OCI-LY7 (cell line): ENCODE data around the gene LCP1. TPM values are rescaled to one million over a fixed set of nuclear protein-coding genes. Genes with fewer than 3 reads are reported as not detected.

Experiments used
- BruUV-seq: library from RNA; stranded (reverse); fragments of 400-500 nt; replicated peaks from 2 replicates; lab custom pipeline; 2021; lab: Mats Ljungman, UMichigan
- CTCF ChIA-PET: fragments of 300-600 bp; sonication (Branson Sonifier 250); formaldehyde crosslinking; loops from one replicate; lab custom pipeline; 2022; ENCODE audit warnings: antibody characterized with exemption; ENCODE audit not compliant: unreplicated experiment; lab: Charles Lee
- POLR2A ChIA-PET: fragments of 300-600 bp; sonication (Branson Sonifier 250); formaldehyde crosslinking; loops from one replicate; lab custom pipeline; 2022; ENCODE audit warnings: antibody characterized with exemption; lab: Charles Lee
- DNase-seq: peaks from one replicate; pipeline ENCODE4 v3.0.0-alpha.2; 2015; ENCODE audit warnings: low spot score
- H2AFZ ChIP-seq: fragments of 200-600 bp; sonication (generic), shearing (Covaris generic); 2 replicates; pipeline ENCODE4 v1.6.1; 2014; ENCODE audit warnings: mild to moderate bottlenecking, antibody characterized with exemption, low read length, moderate library complexity
- H3K27ac ChIP-seq: fragments of 200-600 bp; sonication (generic); 2 replicates; pipeline ENCODE4 v1.5.1; 2014; ENCODE audit warnings: mixed run types, low read depth, mild to moderate bottlenecking, moderate library complexity, low read length, inconsistent platforms; ENCODE audit not compliant: poor library complexity, severe bottlenecking
- H3K36me3 ChIP-seq: fragments of 200-600 bp; sonication (generic); 2 replicates; pipeline ENCODE4 v1.6.1; 2014; ENCODE audit warnings: mild to moderate bottlenecking, antibody characterized with exemption, low read length, moderate library complexity, mixed read lengths; ENCODE audit not compliant: insufficient read depth
- H3K4me1 ChIP-seq: fragments of 200-600 bp; sonication (generic); 2 replicates; pipeline ENCODE4 v1.5.1; 2014; ENCODE audit warnings: mild to moderate bottlenecking, low read length; ENCODE audit not compliant: insufficient read depth, poor library complexity, severe bottlenecking
- H3K4me2 ChIP-seq: fragments of 200-600 bp; sonication (generic); 2 replicates; pipeline ENCODE4 v1.6.1; 2014; ENCODE audit warnings: mild to moderate bottlenecking, low read length
- H3K4me3 ChIP-seq: fragments of 200-600 bp; sonication (generic); 2 replicates; pipeline ENCODE4 v1.5.1; 2014; ENCODE audit warnings: mild to moderate bottlenecking, low read depth, low read length; ENCODE audit not compliant: poor library complexity, severe bottlenecking
- H3K79me2 ChIP-seq: fragments of 200-600 bp; sonication (generic); 2 replicates; pipeline ENCODE4 v1.6.1; 2016; ENCODE audit warnings: low read depth, mild to moderate bottlenecking, low read length, moderate library complexity, mixed read lengths; ENCODE audit not compliant: insufficient read depth
- H3K9me2 ChIP-seq: fragments of 200-600 bp; sonication (generic); 2 replicates; pipeline ENCODE4 v1.6.1; 2016; ENCODE audit warnings: mild to moderate bottlenecking, low read length, mixed read lengths; ENCODE audit not compliant: insufficient read depth
- H3K9me3 ChIP-seq: fragments of 200-600 bp; sonication (generic); 2 replicates; pipeline ENCODE4 v1.6.1; 2014; ENCODE audit warnings: mild to moderate bottlenecking, mixed run types, low read length, mixed read lengths
- H4K20me1 ChIP-seq: fragments of 200-600 bp; sonication (generic); 2 replicates; pipeline ENCODE4 v1.6.1; 2014; ENCODE audit warnings: mild to moderate bottlenecking, antibody characterized with exemption, low read length, moderate library complexity, mixed read lengths; ENCODE audit not compliant: insufficient read depth
- EZH2phosphoT487 ChIP-seq: fragments of 200-600 bp; sonication (generic); IDR thresholded peaks from 2 replicates; pipeline ENCODE4 v1.6.1; 2018; ENCODE audit warnings: low read depth, borderline replicate concordance, mild to moderate bottlenecking, mixed run types, antibody characterized with exemption, low read length, moderate library complexity, mixed read lengths
- intact Hi-C: fragments of 100-400 bp; cut with micrococcal nuclease; formaldehyde crosslinking; loops from one replicate; pipeline ENCODE4 v1.10.0; 2022; ENCODE audit not compliant: unreplicated experiment
- total RNA-seq, 2 experiments: library from RNA; depleted of rRNA in 1 of 2; stranded (reverse); fragments of >200 nt in 1 of 2; shearing (Covaris generic) in 1 of 2; gene quantifications; 2 replicates each; pipeline ENCODE4 v1.2.3, GENCODE V29; 2014 to 2022
- TF ChIP-seq, protein P1 (sequence below): fragments of 200-600 bp; sonication (generic); conservative IDR thresholded peaks from 2 replicates; pipeline ENCODE4 v1.5.1; 2014; ENCODE audit warnings: mild to moderate bottlenecking, antibody characterized with exemption, low read length, moderate library complexity, mixed read lengths

Gene LCP1
- total RNA-seq, 2 experiments from 2014 or later: 292 to 565 TPM

DNA sequence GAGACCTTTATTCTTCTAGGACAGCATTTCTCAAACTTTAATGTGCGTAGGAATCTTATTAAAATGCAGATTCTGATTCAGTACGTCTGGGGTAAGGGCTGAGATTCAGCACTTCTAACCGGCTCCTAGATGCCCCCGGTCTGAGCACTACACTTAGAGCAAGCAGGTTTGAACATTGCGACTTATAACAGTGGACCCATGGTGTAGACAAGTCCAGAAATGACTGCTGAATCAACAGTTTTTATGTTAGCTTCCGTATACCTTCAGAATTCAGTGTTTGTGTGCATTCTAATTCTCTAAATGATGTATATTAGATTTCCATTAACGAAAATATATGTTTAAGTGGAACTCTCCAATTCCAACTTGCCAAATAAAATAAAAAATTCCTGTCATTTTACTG lies 59.7 kb downstream of the LCP1 start:
- H3K4me2 ChIP-seq: no peak overlapping the region
- intact Hi-C loops: loop anchor here (10.0 kb wide), 2 partner anchors 318 to 498 kb away; no protein-coding TSS in a partner anchor
- H3K27ac ChIP-seq: no peak overlapping the region
- ChIA-PET POLR2A (no interaction called here), CTCF (no interaction called here)
- H2AFZ ChIP-seq: no peak overlapping the region
- H3K79me2 ChIP-seq: no peaks in the 10 kb centered on the region
- no peaks in the 10 kb centered on the region for H4K20me1 ChIP-seq
- H3K9me3 ChIP-seq: no peaks in the 10 kb centered on the region
- no peak overlapping the region for H3K4me3 ChIP-seq
- peaks cover 28% of the 10 kb centered on the region for H3K36me3 ChIP-seq
- H3K9me2 ChIP-seq: no peaks in the 10 kb centered on the region
- no TSS peak for BruUV-seq
- DNase-seq: no peak
- peaks cover 15% of the 10 kb centered on the region for H3K4me1 ChIP-seq
- TF ChIP-seq, protein P1, sequence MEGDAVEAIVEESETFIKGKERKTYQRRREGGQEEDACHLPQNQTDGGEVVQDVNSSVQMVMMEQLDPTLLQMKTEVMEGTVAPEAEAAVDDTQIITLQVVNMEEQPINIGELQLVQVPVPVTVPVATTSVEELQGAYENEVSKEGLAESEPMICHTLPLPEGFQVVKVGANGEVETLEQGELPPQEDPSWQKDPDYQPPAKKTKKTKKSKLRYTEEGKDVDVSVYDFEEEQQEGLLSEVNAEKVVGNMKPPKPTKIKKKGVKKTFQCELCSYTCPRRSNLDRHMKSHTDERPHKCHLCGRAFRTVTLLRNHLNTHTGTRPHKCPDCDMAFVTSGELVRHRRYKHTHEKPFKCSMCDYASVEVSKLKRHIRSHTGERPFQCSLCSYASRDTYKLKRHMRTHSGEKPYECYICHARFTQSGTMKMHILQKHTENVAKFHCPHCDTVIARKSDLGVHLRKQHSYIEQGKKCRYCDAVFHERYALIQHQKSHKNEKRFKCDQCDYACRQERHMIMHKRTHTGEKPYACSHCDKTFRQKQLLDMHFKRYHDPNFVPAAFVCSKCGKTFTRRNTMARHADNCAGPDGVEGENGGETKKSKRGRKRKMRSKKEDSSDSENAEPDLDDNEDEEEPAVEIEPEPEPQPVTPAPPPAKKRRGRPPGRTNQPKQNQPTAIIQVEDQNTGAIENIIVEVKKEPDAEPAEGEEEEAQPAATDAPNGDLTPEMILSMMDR: no peak
- TF ChIP-seq EZH2phosphoT487: no peak

DNA sequence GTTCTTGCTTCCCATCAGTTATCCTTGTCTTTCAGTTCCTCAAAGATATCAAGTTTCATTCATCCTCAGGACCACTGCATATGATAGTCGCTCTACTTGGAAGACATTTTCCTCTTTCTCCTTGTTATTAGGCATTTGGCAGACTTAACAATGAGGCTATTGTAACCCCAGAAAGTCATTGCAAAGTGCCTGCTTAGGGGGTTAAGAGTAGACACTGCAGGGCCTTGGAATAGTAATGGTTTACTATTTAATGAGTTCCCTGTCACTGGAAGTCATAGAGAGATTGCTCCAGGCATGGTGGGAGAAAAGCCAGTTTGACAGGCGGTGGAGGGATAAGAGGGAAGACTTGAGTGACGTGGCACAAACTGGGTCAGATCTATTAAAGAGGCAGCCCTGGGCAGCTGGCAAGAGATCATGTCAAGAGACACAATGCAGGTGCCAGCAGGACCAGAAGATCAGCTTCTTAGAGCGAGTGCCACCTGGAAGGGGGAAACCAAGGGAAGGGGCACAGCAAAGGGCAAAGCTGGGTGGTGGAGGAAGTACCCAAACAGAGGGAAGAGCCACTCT lies 60.3 kb downstream of the LCP1 start:
- no peaks in the 10 kb centered on the region for H4K20me1 ChIP-seq
- CTCF ChIA-PET: no interaction called here
- no peaks in the 10 kb centered on the region for H3K79me2 ChIP-seq
- no peaks in the 10 kb centered on the region for H3K9me3 ChIP-seq
- TF ChIP-seq, protein P1: no peak
- no peak for TF ChIP-seq EZH2phosphoT487
- BruUV-seq: no TSS peak
- H3K4me1 ChIP-seq: peaks cover 15% of the 10 kb centered on the region
- no peak overlapping the region for H3K4me2 ChIP-seq
- H3K36me3 ChIP-seq: peaks cover 21% of the 10 kb centered on the region
- no peak for DNase-seq
- no peak overlapping the region for H3K27ac ChIP-seq
- no peak overlapping the region for H3K4me3 ChIP-seq
- intact Hi-C loops: loop anchor here (10.0 kb wide), 2 partner anchors 317 to 497 kb away; no protein-coding TSS in a partner anchor
- no peak overlapping the region for H2AFZ ChIP-seq
- POLR2A ChIA-PET: no interaction called here
- no peaks in the 10 kb centered on the region for H3K9me2 ChIP-seq

DNA sequence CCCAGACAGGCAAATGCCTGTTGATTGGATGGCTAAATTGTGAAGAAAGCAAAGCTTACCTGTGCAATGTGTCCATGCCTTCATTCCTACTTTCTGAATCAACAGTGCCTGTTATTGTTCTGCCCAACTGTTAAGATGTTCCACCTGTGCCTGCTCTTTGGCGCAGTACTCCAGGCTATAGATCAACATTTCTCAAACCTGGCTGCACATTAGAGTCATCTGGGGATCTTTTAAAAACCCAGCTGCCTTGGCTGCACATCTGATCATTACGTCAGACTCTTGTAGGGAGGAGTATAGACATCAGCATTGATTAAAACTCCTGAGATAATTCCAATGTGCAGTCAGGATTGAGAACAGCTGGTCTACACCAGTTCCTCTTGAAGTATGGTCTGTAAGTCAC lies 60.9 kb downstream of the LCP1 start:
- intact Hi-C loops: loop anchor here (10.0 kb wide), 2 partner anchors 316 to 496 kb away; no protein-coding TSS in a partner anchor
- TF ChIP-seq, protein P1: no peak
- TF ChIP-seq EZH2phosphoT487: no peak
- no peak overlapping the region for H3K4me3 ChIP-seq
- BruUV-seq: no TSS peak
- no peak for DNase-seq
- H4K20me1 ChIP-seq: no peaks in the 10 kb centered on the region
- POLR2A ChIA-PET: no interaction called here
- CTCF ChIA-PET: no interaction called here
- H3K9me2 ChIP-seq: no peaks in the 10 kb centered on the region
- H3K36me3 ChIP-seq: peaks cover 15% of the 10 kb centered on the region
- peaks cover 12% of the 10 kb centered on the region for H3K4me1 ChIP-seq
- H3K79me2 ChIP-seq: no peaks in the 10 kb centered on the region
- no peak overlapping the region for H3K4me2 ChIP-seq
- H3K9me3 ChIP-seq: no peaks in the 10 kb centered on the region
- H2AFZ ChIP-seq: no peak overlapping the region
- no peak overlapping the region for H3K27ac ChIP-seq
